DMS79 (cell line): Measurements from ENCODE around the gene GRK2.

Source experiments
- DNase-seq: peaks from one replicate; lab custom pipeline; 2025; lab: John Stamatoyannopoulos, UW

The GRK2 gene

DNA sequence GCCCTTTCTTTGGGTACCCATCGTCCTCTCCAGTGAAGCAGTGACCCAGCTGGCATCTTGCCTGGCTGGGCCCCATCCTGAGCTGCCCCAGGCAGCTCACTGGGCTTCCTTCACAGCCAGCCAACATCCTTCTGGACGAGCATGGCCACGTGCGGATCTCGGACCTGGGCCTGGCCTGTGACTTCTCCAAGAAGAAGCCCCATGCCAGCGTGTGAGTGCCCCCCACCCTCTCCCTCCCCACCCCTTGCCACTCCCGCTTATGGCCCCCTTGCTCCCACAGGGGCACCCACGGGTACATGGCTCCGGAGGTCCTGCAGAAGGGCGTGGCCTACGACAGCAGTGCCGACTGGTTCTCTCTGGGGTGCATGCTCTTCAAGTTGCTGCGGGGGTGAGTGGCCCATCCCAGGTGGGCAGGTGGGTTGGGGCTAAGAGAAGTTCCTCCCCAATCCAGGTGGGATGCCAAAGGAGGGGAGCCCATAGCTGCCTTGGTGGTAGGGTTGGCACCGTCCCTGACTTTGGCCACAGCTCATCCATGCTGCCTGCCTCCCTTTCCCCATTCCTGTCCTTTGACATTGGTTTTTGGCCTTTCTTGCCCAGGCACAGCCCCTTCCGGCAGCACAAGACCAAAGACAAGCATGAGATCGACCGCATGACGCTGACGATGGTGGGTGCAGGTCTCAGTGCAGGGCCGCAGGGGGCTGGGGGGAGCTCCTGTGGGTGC lies 16.0 kb downstream of the GRK2 start:
- no peak for DNase-seq

DNA sequence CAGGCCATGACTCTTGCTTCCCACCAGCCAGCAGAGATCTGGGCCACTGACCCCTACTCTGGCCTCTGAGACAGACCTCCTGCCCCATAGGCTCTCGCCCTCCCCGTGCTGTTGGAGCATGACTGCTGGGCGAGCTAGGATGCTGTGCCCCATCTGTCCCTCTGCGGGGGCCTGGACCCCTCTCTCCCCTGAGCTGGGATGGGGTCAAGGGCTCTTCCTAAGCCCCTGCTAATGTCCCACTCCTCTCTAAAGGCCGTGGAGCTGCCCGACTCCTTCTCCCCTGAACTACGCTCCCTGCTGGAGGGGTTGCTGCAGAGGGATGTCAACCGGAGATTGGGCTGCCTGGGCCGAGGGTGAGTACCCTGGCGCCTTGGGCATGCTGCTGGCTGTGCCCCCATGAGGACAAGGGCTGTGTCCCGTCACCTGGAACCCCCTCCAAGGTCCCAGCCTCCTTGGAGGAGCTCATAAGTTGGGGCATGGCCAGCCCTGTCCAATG lies 16.7 kb downstream of the GRK2 start:
- no peak for DNase-seq

DNA sequence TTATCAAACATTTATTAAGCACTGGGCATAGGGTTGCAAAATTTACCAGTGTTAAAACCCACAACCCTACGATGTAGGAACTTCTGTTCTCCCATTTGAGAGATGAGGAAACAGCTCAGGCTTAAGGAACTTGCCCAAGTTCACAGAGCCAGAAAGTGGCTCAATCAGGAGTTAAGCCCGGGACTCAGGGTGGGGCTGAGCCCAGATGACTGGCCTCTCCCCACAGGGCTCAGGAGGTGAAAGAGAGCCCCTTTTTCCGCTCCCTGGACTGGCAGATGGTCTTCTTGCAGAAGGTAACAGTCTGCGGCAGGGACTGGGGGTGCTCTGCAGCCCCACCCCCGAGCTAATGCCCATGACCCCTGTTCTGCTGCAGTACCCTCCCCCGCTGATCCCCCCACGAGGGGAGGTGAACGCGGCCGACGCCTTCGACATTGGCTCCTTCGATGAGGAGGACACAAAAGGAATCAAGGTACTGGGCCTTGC lies 17.2 kb downstream of the GRK2 start:
- no peak for DNase-seq

DNA sequence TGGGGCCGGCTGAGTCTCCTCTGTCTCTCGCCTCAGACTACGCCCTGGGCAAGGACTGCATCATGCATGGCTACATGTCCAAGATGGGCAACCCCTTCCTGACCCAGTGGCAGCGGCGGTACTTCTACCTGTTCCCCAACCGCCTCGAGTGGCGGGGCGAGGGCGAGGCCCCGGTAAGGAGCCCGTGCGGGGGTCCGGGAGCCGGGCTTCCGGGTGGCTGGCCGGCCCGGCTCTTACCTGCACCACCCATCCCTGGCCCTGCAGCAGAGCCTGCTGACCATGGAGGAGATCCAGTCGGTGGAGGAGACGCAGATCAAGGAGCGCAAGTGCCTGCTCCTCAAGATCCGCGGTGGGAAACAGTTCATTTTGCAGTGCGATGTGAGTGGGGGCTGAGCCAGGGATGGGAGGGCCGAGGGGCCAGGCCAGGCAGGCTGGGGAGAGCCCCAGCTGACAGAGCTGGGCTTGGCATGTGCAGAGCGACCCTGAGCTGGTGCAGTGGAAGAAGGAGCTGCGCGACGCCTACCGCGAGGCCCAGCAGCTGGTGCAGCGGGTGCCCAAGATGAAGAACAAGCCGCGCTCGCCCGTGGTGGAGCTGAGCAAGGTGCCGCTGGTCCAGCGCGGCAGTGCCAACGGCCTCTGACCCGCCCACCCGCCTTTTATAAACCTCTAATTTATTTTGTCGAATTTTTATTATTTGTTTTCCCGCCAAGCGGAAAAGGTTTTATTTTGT lies 18.7 kb downstream of the GRK2 start:
- DNase-seq = no peak

DNA sequence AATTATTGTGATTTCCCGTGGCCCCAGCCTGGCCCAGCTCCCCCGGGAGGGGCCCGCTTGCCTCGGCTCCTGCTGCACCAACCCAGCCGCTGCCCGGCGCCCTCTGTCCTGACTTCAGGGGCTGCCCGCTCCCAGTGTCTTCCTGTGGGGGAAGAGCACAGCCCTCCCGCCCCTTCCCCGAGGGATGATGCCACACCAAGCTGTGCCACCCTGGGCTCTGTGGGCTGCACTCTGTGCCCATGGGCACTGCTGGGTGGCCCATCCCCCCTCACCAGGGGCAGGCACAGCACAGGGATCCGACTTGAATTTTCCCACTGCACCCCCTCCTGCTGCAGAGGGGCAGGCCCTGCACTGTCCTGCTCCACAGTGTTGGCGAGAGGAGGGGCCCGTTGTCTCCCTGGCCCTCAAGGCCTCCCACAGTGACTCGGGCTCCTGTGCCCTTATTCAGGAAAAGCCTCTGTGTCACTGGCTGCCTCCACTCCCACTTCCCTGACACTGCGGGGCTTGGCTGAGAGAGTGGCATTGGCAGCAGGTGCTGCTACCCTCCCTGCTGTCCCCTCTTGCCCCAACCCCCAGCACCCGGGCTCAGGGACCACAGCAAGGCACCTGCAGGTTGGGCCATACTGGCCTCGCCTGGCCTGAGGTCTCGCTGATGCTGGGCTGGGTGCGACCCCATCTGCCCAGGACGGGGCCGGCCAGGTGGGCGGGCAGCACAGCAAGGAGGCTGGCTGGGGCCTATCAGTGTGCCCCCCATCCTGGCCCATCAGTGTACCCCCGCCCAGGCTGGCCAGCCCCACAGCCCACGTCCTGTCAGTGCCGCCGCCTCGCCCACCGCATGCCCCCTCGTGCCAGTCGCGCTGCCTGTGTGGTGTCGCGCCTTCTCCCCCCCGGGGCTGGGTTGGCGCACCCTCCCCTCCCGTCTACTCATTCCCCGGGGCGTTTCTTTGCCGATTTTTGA lies 19.5 kb downstream of the GRK2 start:
- DNase-seq = no peak

DNA sequence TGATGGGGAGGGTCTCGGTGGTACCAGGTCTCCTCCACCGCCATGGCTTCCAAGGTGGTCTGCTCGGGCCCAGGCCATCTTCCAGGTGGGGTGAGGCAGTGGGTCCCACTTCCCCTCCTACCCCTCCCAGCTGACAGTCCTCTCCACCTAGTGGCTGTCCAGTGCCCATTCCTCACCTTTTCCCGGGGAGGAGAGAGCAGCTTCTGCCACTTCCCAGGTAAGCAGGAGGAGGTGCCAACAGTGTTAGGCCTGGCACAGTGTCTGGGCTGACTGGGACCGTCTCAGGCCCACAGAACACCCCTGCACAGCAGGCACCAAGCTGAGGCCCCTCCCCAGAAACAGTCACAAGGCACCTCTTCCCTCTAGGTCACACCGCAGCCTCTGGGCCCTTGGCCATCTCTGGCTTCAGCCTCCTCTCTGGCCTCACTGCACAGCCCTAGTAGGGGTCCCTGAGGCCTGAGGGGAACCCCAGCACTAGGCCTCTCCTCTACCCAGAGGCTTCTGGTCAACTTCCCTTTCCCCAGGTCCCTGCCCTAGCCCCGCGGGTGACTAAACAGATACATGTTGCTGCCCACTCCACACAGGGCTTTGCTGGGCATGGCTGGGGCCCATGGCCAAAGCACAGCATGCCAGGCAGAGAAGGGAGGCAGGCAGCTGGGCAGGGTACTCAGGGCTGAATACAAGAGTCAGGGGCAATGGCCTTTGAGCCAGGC lies 20.5 kb downstream of the GRK2 start:
- no peak for DNase-seq

DNA sequence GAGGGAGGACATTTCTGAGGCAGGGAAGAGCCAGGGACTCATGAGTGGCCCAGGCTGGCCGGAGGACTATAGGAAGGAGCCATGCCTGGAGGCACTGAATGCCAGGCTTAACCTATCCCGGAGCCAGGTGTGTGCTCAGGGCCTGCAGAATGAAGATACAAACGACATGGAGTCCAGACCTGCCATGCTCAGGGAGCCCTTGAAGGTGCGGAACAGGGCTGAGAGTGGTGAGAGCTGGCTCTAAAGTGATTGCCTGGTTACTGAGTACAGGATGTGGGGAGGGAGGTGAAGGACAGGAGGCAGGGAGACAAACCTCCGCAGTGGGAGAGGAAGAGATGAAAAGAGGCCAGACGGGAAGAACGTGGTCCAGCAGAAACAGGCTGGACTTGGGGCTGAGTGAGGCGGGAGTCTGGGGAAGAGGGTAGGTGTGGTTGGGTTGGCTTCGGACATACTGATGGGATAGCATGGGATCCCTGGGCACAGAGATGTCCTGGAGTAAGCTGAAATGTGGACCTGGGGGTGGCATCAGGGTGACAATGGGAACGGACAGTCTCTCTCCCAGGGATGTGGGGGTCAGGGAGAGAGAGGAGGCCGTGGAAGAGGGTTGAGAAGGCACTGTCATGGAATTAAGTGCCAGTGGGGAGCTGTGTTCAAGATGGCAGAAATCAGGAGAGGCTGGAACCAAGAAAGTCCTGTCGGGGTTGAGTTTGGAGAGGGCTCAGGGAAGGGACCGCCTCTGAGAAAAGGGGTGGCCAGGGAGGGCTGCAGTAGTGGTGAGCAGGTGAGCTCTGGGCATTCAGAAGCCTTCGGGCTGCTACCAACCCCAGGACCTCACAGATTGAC lies 21.3 kb downstream of the GRK2 start:
- no peak for DNase-seq

DNA sequence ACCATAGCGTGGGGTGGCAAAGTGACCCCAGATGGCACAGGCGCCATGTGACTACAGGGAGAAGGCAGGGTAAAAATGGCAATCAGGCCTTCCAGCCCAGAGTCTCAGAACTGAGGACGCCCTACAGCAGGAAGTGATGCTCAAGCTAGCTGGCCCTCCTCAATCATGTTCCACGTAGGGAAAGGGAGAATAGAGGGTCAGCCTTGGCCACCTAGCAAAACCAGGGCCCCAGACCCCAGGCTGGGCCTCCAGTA lies 21.9 kb downstream of the GRK2 start:
- no peak for DNase-seq

DNA sequence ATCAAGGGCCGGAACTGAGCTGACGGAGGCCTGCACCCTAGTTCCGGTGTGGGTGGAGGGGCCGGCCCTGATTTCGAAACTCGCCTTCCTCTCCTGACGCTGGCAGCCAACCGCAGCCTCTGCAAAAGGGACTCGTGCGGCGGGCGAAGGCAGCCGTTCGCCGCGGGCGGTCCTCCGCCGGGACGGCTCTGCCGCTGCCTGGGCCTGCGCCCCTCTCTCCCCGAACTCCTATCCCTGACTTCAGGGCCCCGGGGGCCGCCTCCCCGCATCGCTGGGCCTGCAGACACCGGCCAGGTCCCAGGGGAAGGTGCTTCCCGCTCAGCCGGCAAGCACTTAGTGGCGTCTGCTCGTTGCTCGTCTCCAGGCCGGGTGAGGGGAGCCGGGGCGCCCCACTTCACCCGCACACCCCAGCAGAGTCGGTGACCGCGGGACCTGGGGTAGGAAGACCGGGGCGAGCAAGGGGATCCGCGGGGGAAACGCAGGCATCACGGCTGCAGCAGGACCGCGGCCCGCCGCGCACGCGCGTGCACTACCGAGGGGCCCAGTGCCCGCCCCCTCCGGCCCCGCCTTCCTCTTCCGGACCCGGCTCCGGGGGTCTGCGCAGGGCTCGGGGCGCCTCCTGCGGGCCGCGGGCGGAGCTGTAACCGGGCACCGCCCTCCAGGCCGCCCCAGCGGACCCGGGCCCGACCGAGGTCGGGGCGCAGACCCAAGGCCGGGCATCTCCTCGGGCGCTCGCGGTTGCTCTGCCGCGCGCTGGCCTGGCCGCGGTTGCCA lies 22.4 kb downstream of the GRK2 start:
- DNase-seq = peak; percentile 82

DNA sequence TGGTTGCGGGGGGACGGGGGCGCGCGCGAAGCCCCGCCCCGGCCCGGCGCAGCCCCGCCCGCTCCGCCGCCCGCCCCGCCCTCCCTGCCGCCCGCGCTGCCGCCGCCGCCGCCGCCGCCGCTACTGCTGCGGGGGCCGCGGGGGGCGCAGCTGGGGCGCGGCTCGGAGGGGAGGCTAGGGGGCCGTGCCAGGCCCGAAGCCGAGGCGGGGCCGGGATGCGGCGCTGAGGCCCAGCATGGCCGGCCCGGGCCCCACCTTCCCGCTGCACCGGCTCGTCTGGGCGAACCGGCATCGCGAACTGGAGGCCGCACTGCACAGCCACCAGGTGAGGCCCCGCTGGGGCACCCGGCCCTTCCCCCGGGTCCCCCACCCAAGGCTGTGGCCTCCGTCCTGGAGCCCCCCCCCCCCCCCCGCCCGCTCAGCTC lies 23.0 kb downstream of the GRK2 start, which contains the start of gene ANKRD13D:
TSS of gene ANKRD13D (plus strand) at position 78 of the 425 bp plus-strand sequence. CDS start at position 236, 158 bp downstream.
- no peak for DNase-seq

DNA sequence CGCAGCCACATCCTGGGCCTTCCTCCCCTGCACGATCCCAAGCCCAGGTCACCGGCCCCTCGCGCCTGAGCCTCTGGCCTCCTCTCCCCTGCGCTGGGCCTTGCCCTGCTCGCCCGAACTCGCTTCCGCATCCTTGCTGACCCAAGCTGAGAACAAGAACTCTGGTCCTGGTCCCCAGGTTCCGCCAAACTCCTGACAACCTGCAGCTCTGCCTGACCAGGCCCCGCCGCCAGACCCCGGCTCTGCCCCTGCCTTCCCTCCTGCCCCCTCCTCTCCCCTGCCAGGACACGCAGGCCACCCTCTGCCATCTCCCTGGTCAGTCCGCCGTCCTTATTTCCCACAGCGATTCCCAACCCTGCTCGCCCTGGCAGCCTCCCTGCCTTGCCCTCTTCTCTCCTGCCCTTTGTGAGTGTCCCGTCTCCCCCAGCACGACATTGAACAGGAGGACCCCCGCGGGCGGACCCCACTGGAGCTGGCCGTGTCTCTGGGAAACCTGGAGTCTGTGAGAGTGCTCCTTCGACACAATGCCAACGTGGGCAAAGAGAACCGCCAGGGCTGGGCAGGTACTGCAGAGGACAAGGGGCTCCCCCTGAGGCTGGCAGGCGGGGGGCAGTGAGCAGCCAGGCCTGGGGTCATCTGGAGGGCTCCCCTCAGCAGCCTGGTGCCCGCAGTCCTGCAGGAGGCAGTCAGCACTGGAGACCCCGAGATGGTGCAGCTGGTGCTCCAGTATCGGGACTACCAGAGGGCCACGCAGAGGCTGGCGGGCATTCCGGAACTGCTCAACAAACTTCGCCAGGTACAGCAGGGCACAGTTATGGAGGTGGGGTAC lies 23.6 kb downstream of the GRK2 start:
- no peak for DNase-seq

DNA sequence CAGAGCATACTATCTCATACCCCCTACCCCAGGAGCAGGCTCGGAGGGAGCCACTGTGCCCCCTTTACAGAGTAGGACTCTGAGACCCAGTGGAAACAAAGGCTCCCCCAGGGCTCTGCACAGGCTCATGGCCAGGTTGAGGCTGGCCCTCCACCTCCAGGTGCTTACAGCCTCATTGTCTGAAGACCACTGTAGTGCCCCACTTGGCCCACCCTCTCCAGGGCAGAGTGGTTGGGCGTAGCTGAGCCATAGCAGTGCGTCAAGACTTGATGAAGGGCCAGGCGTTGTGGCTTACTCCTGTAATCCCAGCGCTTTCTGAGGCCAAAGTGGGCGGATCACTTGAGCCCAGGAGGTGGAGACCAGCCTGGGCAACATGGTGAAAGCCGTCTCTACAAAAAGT lies 24.5 kb downstream of the GRK2 start:
- no peak for DNase-seq

DNA sequence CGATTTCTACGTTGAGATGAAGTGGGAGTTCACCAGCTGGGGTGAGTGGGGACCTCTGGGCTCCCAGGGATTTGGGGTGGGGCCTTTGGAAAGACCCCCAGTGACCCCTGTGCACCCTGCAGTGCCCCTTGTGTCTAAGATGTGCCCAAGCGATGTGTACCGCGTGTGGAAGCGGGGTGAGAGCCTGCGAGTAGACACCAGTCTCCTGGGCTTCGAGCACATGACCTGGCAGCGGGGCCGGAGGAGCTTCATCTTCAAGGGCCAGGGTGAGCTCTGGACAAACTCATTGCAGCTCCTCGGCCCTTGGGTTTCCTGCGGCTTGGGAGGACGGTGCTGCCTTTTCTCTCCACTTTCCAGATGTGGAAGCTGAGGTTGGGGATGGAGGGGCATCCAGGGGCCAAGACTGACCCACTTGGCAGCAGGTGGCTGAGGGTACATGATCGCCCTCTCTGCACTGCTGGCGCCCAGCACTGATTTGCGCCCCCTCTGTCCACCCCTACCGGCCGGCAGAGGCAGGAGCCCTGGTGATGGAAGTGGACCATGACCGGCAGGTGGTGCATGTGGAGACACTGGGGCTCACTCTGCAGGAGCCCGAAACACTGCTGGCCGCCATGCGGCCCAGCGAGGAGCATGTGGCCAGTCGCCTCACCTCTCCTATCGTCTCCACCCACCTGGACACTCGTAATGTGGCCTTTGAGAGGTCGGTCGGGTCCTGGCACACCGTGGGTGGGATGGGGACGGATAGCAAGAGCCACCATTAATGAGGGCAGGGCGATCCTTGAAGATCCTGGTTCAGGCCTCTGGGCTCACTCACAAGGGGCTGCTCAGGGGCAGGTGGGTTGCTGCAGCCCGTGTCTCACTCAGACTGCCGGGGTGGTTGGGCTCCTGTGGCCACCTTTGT lies 25.5 kb downstream of the GRK2 start:
- no peak for DNase-seq

DNA sequence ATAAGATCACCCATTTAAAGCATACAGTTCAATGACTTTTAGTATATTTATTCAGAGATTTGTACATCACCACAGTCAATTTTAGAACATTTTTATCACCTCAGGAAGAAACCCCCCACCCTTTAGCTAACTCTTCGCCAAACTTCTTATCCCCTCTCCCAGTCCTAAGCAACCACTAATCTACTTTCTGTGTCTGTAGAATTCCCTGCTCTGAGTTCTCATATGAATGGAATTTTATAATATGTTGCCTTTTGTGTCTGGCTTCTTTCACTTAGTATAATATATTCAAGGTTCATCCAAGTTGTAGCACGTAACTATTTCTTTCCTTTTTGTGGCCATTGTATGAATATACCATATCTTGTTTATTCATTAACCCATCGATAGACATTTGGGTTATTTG lies 26.4 kb downstream of the GRK2 start:
- no peak for DNase-seq

DNA sequence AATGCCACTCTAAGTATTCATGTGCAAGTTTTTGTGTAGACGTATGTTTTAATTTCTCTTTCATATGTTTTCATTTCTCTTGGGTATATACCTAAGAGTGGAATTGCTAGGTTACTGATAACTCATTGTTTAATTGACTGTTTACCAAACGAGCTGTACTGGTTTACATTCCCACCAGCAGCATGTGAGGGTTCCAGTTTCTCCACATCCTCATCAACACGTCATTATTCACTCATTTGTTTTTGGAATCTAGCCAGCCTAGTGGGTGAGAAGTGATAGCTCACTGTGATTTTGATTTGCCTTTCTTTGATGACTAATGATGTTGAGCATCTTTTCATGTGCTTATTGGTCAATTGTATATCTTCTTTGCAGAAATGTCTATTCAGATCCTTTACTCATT lies 26.8 kb downstream of the GRK2 start:
- DNase-seq = no peak

DNA sequence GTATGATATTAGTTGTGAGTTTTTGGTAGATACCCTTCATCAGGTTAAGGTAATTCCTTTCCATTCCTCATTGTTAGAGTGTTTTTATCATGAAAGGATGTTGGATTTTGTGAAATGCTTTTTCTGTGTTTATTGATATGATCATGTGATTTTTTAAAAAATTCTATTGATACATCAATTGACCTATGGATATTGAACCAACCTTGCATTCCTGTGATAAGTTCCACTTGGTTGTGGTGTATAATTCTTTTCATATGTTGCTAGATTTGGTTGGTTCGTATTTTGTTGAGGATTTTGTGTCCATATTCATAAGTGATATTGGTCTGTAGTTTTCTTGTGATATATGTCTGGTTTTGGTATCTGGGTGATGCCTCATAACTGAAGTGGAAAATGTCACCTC lies 29.6 kb downstream of the GRK2 start:
- DNase-seq = no peak

DNA sequence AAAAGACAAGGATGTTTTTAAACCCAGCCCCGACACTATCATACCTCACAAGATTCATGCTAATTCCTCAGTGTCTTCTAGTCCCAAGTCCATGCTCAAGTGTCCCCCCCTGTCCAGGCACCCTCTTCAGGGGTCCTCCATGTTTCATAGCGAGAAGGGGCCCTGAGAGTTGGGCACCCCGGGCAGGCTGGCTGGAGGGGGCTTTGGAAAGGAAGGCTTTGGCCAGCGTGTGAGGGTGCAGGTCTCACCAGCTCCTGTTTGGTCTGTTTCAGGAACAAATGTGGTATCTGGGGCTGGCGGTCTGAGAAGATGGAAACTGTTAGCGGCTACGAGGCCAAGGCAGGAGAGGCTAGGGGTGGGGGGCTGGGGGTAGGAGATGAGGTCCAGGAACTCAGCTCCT lies 32.5 kb downstream of the GRK2 start:
- DNase-seq = no peak
